Measurements from ENCODE around the gene TMED9.

- TF ChIP-seq CTCF (IDR thresholded peaks at IDR 0.05) (no peak), POLR2A (IDR thresholded peaks at IDR 0.05) (no peak)
Observed at GRCh38 chr5:177595026-177595585, 3.1 kb downstream of the TMED9 start.
